Ovary (tissue), 3 donors: ENCODE measurements around the gene TUB.

Source experiments
- CTCF ChIP-seq, 3 donors: fragments of 450-650 bp in 2 of 3; fragments of 200-600 bp in 1 of 3; IDR thresholded peaks; one replicate each; pipeline versions ENCODE4 v1.5.1 to v1.8.0; 2016 to 2022; ENCODE audit warnings: antibody characterized with exemption in 3 of 3, mild to moderate bottlenecking in 1 of 3
- EP300 ChIP-seq: sonication (generic); formaldehyde crosslinking; IDR thresholded peaks from one replicate; pipeline ENCODE4 v1.6.1; 2017; ENCODE audit warnings: antibody characterized with exemption
- POLR2A ChIP-seq: fragments of 450-650 bp; IDR thresholded peaks from one replicate; pipeline ENCODE4 v1.6.1; 2017; ENCODE audit warnings: antibody characterized with exemption, mild to moderate bottlenecking, moderate library complexity
- donor health status: DM: no; HTN: no; CAD: no.

GRCh38 chr11:8079111-8079675 is 1.8 kb upstream of the TUB start:
- TF ChIP-seq CTCF (IDR thresholded peaks at IDR 0.05) (no peak), EP300 (no peak), POLR2A (no peak)
